GM18873 (cell line): Measurements from ENCODE around the gene EGF.
"Not testable (repeated sequence)": the region's sequence is repeated elsewhere in the genome, so short reads cannot be mapped to it uniquely, and the experiment has no call there.

ENCODE experiments used
- ATAC-seq: cut with Tn5 transposase; IDR thresholded peaks from one replicate; pipeline ENCODE4 v1.9.1; 2021; ENCODE audit warnings: mild to moderate bottlenecking, moderate library complexity, moderate number of reproducible peaks; ENCODE audit not compliant: unreplicated experiment, low FRiP score

Gene EGF

DNA sequence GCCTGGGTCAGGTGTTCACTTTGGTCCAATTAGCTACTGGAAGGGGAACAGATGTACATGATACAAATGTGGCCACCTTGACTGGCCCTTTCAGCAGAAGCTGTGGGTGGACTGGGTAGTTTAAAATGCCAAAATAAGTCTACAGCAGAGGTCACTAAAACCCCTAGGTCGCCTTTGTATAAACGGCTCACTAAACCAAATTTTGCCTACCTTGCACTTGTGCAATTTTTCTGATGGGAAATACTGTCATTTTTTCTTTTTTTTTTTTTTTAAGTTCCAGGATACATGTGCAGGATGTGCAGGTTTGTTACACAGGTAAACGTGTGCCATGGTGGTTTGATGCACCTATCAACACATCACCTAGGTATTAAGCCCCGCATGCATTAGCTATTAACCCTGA is 109.8 kb downstream of the EGF start:
- ATAC-seq: no peak

DNA sequence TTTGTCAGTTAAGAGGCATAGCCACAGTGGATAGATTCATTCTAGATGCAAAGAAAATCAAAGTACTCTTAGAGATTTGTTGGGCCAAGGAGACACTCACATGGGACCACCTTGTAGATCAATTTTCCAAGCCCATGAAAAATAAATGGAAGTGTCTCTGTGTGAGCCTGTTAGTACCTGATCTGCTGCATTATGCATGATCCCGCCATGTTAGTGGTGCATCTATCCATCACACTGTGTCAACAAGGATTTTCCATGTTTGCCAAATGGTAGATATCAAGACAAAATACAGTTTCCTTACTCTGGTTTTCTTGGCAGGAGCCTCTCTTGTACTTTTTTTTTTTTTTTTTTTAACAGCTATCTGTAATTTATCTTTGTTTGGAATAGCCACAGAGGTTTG is 112.4 kb downstream of the EGF start:
- ATAC-seq: no peak

DNA sequence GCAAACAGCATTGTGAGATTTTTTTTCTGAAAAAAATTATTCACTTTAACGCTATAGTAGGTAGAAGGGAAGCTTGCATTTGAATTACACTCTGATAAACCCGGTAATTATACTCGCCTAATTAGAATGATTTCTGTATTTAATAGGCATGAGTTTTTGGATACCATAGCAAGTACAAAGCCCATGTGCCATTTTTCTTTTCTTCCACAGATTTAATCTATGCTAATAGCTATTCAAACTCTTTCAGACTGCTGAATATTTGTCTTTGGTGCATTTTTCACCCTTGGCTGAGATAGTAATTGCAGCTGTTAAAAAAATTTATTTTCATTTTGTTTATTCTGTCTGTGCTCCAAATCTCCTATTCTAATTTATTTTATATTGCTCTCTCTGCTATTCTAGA is 113.0 kb downstream of the EGF start:
- no peak for ATAC-seq

DNA sequence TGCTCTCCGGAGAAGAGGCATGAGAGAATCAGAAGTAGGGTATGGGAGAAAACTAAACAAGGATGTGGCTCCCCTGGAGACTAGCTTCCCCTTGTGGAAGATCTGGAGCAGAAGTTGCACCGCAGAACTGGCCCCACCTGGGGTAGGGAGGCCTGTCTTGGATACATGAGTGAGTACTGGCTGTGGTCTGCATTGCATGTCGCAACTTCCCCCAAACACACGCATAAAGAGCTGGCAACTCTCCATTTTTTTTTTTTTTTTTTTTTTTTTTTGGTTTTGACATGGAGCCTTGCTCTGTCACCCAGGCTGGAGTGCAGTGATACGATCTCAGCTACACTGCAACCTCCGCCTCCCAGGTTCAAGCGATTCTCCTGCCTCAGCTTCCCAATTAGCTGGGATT is 119.9 kb downstream of the EGF start:
- no peak for ATAC-seq

DNA sequence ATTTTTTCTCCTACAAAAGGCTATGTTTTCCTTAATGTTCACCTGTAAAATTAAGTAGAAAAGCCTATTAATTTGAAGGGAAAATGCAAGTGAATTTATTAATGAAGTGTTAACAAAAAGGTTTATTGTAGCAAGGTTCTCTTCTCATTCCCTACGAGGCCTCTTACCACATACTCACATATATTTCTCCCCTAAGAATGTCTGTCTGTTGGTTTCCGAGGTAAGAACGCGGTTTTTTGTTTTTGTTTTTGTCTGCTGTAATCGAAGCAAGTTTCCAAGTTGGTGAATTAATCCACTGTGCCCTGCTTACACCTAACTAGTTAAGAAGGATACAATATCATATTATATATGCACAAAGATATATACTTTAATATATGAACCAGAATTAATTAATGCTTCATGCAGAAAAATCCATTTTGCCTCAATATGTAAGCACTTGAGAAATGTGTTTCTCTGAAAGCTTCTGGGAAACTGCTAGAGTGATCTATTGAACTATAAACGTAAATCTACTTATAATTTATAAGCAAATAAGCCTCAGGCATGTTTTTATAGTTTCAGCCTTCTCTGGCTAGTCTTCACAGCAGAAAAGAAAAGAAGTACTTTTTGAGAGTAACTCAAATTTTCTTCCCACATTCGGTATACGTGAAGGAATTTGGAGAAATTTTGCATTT is 120.8 kb downstream of the EGF start:
- no peak for ATAC-seq

DNA sequence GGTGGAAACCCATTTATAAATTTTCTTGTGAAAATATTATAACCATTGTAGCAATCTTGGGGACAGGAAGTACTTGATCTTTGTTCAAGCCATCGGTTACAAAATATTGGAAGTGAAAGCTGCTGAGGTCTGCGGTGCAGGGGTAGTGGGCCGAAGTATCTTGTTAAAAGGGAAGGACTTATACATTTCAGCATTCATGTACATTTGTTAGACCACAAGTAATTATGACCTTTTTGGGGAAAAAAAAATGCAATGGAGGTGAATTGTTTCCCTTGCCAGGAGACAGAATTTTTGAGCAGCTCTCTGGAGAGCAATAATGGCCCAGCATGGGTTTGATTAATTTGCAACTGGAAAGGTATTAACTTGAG is 121.3 kb downstream of the EGF start:
- peak; percentile 88 for ATAC-seq

DNA sequence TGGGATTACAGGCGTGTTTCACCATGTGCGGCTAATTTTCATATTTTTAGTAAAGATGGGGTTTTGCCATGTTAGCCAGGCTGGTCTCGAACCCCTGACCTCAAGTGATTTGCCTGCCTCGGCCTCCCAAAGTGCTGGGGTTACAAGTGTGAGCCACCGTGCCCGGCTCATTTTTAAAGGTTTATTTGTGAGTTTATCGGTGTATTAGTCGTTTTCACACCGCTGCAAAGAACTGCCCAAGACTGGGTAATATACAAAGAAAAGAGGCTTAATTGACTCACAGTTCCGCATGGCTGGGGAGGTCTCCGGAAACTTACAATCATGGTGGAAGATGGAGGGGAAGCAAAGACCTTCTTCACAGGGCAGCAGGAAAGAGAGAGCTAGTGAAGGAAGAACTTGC is 126.5 kb downstream of the EGF start:
- not testable (repeated sequence) for ATAC-seq

DNA sequence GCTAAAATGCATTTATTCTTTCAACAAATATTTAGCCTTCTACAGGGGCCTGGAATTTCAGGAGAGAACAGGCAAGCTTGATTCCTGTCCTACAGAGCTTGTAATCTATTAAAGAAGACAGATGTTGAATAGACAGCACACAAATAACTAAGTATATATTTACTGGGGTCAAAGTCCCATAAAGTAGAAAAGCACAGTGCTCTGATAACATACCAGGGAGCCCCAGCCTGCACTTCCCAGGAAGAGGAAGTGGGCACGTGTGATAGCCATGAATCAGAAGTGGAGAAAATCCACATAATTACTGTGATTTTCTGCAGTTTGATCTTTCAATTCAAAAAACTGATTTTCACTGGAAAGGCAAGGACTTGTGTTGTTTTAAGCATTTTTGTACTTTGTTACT is 129.1 kb downstream of the EGF start:
- ATAC-seq: no peak

DNA sequence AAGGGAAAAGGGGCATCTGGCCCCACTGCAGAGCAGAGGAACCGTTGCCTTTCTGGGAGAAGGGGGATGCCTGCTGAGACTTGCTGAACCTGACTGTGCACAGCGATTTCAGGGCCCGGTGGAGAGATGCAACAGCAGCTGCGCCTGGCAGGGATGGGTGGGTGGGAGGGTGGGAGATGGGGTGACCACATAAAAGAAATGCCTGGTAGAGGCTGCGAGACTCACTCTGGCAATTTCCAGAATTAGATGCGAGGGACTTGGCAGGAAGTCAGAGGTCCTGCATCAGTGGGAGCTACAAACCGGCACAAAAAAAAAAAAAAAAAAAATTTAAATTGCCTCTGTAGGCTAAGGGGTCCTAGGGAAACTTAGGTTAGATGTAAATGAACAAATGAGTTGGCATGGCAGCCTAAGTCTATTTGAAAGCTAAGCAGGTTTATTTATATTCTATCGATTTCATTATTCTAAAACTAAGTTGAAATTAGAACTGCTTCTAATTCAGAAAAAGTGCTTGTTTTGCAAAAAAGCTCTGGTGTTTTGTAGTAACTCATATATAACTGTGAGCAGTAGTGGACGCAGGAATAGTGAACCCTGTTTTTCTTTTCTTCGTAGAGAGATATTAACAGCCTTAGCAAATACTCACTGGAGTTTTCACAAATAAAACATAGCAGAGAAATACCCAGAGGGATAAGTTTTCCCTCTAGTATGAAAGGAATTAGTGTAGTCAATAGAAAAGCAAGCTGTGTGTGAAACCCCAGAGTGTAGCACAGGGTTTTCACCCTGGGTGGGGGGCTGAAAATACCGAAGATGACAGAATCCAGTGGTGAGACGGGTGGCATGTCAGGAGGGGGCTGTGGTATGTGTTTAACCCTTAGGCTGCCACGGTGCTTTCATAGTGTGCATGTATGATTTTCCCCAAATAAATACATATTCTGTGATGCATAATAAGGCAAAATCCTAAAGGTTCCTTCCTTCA is 130.1 kb downstream of the EGF start:
- no peak for ATAC-seq

DNA sequence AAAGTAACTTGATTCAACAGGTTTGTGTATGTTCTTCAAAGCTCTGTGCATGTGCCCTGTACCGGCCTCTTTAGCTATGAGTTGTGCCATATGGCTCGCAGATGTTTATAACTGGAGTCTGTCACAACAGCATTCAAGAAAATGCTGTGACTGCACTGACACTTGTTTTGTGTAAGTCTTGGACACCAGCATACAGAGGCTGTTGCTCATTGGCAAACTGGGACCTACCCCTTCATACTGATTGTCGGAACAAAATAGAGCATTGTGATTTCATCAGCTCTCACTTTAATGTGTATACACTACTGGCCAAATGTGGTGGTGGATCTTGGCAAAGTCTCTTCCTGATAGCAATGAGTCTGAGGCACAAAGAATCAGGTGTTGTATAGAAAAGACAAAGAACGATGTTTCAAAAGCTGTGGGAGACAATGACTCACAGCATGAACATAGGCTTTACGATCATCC is 133.9 kb downstream of the EGF start:
- no peak for ATAC-seq

DNA sequence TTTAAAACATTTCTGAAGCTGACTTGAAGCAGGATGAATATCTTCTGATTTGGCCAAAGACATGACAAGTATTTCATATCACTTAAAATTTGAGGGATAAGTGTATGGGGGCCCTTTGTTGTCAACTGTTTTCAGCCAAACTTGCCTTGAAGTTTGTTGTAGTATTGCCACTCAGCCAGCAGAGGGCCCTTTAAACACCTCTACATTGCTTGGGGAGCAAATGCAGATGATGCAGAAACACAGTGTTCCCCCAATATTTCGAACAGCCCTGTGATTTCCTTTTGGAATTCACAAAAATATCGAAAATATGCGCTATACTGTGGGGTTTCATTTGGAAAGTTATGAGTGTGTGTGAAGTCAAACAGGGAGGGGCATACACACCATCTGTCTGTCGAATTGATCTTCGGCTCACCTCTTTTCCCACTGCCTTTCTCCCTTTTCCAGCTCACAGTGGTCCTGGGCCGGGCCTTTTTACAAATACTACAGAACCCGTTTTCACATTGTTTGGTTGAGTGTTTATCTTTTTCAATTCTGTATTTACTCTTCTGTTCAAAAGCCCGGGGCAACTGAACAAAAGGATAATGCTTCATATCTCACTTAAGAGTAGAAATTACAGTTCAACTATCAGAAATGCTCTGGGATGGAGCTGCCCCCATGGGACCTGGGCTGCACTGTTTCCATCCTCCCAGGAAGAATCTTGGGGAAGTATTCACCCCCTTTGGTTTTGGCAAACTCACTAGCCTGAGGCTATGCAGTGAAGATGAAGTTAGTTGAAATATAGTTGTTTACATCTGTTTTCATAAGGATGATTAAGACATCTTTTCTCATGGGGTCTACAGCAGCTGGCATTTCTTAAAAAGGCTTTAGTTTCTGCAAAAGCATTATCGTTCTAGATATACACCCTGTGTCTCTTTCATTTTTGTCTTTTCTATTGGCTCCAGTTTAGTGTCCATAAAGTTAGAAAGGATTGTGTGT is 137.6 kb downstream of the EGF start:
- no peak for ATAC-seq

DNA sequence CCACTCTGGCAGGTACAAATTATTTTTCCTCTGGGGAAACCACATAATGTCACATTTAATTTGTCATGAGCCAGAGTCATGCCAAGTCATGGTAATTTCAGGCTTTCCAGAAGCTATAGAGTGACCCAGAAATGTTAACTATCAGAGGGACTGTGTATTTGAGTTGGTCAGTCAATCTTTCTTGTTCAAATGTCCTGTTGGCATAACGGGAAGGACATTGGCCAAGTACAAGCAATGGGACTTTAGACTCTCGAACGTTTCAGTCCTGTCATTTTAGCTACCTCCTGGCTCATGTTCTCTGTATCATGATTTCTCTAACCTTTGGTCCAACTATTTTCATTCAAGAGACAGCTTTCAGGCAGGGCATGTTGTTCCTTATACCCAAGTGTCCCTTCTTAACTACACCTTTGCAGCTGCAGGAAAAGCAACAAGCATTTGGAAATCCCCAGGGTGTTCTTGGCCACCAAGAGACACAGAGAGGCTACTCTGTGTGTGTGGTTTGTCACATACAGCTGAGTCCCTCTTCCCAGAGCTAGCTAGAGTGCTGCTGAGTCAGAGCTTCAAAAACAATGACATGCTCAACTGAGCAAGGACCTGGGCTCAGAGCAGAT is 142.6 kb downstream of the EGF start:
- ATAC-seq: peak; percentile 70

DNA sequence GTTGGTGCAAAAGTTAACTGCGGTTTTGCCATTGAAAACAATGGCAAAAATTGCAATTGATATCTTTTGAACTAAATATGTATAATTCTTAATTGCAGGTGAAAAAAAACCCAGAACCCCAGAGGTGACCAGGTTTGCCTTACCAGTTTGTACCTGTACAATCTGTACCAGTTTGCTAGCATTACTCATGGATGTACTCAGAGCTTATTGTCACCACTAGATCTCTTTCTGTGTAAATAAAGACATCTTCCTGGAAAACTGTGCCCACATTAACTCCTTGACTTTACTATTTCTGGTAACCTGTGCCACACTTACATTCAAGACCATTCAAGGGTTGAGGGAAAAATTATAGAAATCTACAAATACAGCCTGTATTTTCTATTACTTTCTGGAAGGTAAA is 146.0 kb downstream of the EGF start:
- ATAC-seq: no peak

DNA sequence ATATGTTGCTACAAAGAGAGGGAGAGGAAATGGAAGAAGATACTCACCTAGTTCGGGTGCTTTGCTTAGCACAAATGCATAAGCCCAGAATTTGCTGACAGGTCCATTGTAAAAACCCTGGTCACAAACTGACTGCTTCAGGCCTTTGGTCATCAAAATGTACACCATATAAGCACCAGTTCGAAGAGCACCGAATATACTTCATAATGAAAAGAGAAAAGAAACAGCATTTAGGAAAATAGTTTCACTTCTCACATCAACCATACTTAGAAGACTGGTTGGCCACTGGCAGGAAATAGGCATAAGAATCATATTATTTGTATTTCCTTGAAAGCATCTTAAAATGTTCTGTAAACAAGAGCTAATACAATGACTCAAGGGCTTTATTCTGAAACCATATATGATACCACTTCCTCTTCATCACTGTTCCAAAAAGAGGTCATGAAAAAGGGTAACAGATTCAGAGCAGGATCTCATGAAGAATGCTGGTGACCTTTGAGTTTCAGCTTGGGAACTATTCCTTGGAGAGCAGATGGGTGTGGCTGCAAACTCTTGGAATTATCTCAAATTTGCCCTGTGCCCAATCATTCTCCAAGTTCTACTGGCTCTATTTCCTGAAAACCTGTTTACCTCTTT is 147.0 kb downstream of the EGF start:
- peak; percentile 77 for ATAC-seq

DNA sequence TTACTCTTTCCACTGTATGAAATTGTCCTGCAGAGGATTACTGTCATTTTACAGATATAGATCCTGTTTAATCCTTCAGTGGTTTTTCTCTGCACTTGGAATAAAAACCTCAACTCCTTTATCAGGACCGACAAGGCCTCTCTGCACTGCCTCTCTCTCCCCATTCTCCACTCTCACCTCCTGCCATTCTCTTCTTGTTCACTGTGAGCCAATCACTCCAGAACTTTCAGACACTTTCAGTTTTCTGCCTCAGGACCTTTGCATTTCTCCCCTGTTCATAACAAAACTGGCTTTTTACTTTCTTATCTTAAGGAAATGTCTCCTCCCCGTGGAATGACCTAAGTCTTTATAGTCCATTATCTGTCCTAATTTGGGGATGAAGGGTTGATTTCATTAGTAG is 148.4 kb downstream of the EGF start:
- ATAC-seq: no peak
